HG03159 (cell line): ENCODE data around the gene MAP4K2.

Source experiments
- ATAC-seq: cut with Tn5 transposase; IDR thresholded peaks from one replicate; pipeline ENCODE4 v1.9.1; 2021; ENCODE audit warnings: mild to moderate bottlenecking, moderate library complexity; ENCODE audit not compliant: unreplicated experiment

Gene MAP4K2

DNA sequence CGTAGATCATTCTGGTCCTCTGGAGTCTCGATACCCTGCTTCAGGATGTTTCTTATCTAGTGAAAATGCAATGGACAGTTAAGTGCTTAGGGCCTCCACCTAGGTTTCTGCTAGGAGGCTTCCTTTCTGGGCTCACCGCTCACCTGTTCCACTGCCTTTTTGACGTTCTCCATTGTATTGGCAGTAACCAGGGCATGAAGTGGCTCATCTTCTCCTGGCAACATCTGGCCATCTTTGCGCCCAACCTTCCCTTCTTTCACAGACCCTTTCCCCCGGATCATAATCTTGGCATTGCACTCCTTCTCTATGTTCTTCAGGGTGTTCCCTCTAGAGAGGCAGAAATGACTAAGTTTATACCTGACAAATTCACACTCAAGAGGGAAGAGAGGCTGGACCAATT lies 33.7 kb downstream of the MAP4K2 start:
- ATAC-seq: no peak

DNA sequence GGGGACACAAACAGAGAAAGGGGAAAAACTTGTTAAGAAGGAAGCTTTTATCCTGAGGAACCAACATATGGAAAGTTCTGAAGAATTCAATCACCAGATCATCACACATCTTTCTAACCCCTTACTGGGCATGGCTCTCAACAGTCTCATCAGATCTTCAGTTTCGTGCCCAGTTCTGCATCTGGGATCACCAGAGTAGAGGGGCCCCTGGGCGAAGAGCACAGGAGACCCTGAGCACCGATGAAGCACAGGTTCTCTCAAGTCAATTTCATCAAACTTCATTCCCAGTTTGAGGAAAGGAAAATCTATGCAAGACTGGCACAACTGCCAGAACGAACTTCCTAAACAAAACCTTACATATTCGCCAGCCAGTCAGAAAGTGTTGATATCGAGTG lies 34.7 kb downstream of the MAP4K2 start:
- no peak for ATAC-seq

DNA sequence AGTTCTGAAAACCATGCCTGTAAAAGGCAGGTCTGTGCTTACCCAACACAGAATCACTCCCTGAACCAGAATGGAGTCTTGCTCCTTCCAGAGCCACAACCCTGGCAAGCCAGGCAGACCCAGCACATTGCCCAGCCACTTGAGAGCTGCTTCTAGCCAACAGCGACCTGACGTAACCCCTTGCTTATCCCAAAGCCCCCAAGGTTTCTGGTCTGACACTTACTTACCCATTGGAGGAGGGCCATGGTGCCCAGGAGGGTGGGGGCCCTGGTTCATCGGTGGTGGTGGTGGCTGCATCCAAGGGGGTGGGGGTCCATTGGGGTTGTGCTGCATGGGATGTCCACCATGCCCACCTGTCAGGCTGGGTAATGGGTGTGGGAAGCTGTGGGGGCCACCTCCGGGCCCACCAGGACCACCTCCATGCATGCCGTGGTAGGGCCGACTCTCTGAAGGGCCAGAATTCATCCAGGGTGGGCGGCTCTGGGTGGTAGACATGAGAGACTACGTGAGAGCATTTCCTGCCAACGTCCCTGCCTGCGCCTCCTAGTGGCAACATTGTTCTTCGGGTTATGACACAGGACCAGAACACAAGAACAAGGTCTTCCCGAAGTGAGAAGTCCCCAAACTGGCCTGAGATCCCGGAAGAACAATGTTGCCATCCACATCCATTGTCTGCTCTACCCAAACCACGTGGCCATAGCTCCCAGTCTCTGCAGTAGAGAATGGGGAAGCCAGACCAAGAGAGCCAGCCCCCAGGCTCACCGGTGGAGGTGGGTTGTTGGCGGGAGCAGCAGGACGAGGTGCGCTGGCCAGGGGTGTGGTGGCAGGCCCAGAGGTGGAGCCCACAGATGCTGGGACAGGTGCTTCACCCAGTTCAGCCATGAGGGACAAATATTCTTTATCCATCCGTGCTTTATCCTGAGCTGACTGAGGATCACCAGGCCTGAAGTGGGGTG lies 35.4 kb downstream of the MAP4K2 start:
- no peak for ATAC-seq

DNA sequence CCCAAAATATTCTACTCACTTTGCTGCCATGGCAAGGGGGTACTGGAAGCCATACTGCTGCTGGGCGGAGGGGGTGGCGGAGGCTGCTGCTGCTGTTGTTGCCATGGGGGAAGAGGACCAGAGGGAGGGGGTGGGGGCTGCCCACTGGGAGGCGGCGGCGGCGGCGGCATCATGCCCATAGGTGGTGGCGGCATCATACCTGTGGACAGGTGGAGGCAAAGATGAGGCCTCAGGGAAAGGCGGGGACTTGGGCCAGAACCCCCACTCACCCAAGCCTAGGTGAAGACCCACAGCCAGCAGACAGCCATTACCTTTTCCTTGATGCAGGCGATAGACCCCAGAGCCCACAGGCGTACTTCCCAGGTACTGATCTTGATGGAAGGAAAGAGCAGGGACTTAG lies 36.1 kb downstream of the MAP4K2 start:
- no peak for ATAC-seq

DNA sequence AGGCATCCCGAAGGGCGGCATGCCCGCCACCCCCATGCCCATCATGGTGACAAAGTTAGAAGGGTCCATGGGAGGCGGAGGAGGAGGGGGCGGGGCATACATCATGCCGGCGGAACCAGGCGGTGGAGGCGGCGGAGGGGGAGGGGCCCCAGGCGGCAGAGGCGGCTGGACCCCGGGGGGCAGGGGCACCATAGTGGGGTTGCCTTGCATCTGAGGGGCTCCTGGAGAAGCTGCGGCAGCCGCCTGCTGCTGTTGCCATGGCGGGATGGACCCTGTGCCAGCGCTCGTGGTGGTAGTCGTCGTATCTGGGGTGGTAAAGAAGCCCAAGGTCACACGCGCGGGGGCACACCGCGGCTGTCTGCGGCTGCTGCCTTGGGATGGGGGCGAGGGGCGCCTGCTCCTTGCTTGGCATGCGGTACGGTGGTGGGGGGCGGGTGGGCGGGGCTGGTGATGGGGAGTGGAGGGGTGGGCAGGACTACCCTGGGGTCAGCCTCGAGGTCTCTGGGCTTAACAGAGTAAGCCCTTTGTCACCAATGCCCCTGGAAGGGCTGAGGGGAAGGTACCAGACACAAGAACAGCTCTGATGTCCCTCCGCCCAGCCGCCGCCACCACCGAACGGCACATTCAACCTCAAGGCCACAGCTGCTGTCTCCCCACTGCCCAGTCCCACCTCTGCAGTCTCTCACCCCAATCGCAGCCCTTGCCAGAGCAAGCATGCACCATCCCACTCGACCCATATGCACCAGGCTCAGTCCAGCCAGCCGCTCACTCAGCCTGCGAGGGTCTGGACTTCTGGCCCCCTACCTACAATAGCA lies 37.0 kb downstream of the MAP4K2 start:
- no peak for ATAC-seq

DNA sequence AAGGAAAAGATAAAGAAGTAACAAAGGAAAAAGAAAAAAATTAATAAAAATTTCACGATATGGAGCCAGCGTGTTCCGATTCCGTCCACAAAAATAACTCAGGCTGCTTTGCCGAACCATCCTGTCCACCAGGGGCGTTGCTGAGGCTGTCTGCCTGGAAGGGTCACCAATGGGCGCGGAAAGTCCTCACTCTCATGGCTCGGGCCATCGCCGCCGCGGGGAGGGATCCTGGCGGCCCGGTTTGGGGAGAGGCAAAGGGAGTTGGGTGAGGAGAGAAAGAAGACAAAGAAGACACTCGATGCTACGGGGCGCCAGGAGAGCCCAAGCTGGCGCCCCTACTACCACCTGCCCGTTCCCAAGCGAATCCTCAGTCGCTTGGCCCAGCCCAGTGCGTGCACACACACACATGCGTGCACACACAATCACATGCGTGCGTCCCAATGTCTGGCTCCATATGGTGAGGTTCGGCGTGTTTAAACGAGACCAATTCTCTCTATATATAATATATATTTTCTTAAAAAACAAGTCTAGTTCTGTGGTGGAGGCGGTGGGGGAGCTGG lies 37.6 kb downstream of the MAP4K2 start:
- ATAC-seq: no peak

DNA sequence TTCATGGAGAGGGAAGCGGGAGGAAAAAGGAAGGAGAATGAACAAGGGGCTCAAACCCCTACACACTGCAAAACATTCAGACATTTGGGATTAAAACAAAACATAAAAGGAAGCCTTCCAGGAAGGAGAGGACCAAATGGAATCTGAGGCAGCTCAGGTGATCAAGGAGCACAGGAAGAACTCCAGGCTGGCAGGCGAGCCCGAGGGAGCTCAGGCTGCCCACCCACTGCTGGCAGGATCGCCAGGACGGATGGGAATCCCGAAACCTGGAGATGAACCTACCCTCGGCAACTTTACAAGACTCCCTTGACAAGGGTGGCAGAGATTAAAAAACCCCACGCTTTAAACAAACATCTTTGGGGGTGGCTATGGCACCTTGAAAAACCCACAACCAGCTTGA lies 38.3 kb downstream of the MAP4K2 start:
- ATAC-seq: no peak

DNA sequence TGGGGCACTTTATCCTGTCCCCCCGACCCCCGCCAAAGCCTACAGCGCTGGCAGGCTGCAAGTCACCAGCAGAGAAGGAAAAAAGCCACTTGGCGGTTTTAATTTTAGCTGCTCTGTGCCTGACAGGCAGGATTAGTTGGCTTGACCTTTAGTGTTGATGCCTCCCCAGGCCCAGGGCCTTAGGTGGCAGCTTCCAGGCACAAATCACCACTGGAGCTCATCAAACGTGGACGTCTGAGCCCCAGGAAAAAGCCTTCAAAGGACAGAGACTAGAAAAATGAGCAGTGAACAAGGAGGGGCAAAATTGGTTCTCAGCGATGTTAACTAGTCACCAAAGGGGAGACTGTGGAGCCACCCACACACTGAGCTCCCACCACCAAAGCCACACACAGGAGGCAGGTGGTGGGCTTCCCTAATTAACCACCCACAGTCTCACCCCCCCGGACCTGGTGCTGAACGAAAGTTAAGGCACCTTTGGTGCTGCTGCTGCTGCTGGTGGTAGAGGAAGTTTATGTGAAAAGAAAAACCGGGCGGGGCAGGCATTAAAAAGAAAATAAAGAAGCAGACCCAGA lies 38.9 kb downstream of the MAP4K2 start:
- ATAC-seq: no peak

DNA sequence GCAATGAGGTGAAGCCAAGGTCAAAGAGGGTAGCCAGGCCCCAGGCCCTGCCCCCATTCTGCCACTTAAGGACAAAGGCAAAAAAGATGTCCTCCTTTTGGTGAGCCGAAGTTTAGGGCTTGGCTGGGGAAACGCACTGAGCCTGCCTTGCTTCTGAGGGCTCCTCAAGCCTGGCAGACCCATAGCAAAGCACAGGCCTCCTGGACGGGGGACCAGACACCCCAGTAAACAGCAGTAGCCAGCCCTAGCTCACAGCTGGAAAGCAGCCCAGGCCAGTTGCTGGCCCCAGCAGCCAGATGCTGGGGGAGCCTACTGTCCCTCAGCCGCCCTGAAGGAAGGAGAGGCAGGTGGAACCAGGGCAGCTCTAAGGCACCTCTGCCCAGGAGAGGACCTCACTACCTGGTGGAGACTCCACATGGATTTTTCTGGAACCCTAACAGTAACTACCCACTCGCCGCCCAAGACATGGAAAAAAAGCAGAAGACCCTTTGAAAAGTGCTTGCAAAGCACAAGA lies 39.4 kb downstream of the MAP4K2 start:
- no peak for ATAC-seq

DNA sequence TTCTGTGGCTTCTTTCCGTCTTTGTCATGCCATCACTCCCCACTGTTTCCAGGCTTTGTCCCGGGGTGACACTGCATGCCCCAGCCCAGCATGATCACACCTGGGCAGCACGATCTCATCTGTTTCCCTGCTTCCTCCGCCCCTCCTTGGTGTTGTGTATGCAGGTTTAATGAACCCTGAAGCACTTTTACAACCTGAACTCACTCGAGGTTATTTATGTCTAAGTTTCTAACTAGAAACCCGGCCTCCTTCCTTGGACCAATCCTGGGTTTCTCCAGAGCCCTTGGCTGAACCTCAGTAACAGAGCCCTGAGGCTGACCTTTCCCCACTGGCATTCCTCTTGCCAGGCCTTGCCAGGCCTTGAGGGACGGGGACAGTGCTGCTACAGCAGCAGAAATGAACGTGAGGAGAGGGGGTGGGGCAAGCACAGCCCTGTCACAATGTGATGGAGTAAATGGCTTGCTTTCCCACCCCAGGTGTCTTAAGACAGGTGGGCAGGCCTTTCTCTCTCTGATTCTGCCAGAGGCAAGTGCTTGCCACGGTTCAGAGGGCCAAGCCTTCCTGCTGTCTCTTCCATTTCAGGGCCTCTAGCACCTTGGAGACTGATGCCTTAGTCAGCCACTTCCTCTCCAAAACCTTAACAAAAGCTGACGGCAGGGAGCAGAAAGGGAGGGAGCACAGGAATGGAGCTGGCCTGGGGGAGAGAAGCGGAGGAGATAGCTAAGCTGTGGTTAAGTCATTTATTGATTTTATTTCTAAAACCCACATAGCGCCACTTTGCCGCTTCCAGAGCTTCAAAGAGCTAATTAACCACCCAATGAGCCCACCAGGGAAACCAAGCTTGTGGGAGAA lies 40.1 kb downstream of the MAP4K2 start:
- no peak for ATAC-seq

DNA sequence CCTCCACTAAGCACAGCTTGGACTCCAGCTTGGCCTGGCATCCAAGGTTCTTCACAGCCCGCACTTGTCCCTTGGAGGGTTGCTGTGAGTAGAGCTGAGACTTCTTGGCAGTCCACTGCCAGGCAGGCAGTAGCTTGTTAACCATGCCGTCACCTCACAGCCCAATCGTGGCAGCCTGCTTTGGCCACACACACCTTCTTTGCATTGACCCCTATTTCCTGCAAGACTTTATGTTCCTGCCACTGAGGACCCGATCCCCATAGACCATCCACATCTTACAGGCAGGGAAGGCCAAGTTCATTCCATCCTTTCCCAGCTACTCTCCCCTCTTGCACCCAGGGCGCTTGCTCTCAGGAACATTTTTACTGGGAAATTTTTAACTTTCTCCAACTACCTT lies 40.7 kb downstream of the MAP4K2 start:
- ATAC-seq: no peak

DNA sequence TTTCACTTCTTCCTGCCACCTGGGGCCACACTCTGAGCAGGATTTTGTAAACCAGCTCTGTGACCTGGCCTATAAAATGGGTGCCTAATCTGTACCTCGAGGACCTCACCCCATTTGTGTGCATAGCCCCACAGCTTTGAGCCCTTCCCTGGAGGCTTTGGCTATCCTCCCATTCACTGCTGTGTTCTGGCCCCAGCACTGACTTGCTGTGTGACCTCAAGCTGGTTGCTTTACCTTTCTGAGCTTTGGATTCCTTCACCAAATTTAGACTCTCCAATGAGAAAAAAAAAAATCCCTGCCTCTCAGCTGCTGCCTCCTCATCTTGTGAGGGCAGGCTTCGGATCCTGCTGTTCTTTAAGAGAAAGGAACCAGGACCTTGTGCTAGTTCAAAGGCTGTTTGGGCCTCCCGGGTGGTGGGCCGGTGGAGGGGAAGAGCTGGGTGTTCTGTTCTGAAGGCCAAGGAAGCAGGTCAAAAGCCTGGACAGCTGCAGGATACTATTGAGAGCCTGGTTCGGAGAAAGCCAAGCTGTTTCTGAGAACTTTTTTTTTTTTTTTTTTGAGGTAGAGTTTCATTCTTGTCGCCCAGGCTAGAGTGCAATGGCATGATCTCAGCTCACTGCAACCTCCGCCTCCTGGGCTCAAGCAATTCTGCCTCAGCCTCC lies 42.1 kb downstream of the MAP4K2 start:
- no peak for ATAC-seq

DNA sequence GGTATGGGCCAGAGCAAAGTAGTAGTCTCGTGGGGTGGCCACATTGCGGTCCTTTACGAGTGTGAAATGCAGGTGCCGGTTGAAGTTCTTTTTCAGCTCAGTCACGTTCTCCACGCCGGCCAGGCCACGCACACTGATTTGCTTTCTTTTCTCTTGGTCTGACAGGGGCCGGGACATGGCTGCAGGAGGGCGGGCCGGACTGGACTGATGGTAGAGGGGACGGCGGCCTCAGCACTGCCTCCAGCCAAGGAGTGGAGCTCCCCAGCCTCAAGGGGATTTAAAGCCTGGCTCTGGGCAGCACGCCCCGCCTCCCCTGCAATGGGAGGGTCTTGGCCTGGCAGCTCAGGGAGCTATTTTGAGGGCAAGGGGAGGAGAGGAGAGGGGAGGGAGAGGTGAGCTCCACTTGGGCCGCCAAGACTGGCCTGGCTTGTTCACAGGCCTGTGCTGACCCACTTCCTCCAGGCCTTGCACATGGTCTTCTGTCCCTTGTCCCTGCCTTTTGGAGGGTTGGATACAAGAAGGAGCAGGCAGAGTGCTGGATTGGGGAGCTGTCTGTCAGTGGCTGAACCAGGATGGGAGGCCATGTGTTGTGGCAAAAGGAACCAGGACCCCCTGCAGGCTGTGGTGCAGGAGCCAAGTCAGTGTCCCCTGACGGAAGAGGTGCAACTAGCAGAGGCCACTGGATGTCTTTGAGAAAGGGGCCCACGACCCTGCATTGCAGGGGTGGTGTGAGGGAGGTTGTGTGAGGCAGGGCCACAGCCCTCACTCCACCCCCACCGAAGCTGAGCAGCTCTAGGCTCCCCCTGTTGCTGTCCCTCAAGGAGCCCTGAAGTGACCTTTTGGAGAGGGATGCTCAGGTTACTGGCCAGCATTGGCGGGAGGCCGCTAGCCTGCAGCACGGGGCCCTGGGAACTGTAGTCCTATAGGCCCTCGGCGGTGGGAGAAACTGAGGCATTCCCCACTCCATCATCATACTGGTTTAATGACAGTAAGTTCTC lies 43.0 kb downstream of the MAP4K2 start, which contains the start of gene PYGM:
Gene PYGM, minus strand, starts transcription at position 253 of the 998 bp plus-strand sequence. Its CDS starts 76 bp downstream, at position 177.
- ATAC-seq: no peak

DNA sequence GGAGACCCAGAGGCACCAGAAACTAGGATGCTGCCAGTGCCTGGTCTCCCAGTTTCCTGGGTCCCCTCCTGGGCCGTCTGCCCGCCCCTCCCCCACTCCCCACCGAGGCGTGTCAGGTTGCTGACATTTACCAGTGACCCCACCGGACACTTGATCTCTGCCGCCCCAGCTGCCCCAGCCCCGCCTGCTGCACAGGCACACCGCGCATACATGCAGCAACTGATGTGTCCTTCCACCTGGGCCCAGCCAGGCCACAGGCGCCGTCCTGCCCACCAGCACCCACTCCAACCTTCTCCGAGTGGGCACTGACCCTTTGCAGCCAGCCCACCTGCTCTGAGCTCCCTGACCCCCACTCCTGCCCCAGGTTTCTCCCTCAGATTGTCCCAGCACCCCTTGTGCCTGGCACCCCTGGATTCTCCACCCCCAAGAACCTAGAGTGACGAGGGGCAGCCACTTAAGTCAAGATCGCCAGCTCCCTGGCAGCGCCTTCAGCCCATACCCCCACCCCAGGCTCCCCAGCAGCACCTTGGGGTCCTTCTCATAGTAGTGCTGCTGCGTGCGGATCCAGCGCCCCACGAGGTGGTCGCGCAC lies 43.8 kb downstream of the MAP4K2 start:
- no peak for ATAC-seq

DNA sequence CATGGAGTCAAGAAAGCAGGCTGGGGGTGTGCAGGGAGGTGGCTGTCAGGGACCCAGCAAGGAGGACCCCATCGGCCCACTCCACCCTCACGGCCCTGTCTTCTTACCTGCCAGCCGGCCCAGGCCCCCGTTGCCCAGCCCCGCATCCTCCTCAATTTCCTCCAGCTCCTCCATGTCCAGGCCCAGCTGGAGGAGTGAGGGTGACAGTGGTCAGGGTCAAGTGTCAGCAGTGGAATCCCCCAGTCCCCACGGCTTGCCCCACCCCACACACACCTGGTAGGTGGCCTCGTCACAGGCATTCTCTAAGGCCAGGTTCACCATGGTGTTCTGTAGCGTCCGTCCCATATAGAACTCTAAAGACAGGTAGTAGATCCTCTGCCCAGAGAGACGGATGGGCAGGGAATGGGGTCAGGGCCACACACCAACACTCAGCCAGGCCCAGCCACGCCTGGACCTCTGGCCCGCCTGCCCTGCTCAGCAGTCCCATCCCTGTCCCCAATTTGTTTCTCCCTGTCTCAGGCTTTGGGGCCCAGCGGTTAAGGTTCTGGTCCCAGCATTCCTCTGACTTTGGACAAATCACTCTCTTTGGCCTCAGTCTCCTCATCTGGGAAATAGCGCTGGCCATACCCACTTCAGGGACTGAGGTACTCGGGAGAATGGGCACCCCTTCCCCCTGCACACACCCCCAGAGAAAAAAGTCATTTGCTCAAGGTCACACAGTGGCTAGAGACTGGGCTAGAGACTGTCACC lies 44.5 kb downstream of the MAP4K2 start:
- no peak for ATAC-seq

DNA sequence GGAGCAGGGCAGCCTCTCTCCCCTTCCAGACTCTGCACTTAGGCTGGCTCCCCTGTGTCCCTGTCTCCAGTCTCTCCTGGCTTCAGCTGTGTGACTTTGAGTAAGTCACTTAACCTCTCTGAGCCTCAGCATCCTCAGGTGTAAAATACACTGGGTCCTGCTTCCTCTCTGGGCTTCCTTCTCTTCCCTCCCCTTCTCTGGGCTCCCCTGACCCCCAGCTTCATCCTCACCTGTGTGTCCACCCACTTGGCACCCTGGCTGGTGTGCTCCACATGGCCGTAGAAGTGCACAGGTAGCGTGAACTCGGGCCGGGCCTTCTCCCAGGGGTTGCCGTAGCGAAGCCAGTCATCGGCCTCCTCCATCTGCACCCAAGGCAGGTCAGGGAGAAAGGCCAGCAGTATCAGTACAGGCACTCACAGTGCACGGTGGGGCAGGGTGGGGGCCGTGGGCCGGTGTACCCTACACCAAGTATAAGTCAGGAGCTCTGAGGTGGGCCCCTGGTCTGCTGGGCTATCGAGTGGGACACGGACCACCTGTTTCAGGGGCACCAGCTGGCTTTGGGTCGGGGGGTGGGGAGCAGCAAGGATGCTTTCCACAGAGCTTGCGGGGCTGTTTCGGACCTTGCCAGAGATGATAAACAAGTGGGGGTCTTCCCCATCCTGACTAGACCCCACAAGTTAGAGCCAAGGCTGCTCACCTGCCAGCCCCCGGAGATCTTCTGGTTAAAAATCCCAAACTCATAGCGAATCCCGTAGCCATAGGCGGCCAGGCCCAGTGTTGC lies 45.3 kb downstream of the MAP4K2 start:
- no peak for ATAC-seq
